GM21786 (cell line): ENCODE measurements around the gene EP300.
"Not testable (repeated sequence)": the region's sequence is repeated elsewhere in the genome, so short reads cannot be mapped to it uniquely, and the experiment has no call there.

Experiments
- ATAC-seq: cut with Tn5 transposase; IDR thresholded peaks from one replicate; pipeline ENCODE4 v1.9.1; 2021; ENCODE audit not compliant: unreplicated experiment

EP300 gene

GRCh38 chr22:41078931-41079330 is 13.5 kb upstream of the EP300 start:
- no peak for ATAC-seq

- no peak for ATAC-seq
Observed at GRCh38 chr22:41085842-41086241, 6.5 kb upstream of the EP300 start.

- ATAC-seq: peak; percentile 73
Observed at GRCh38 chr22:41091132-41092022, 1.0 kb upstream of the EP300 start.

- no peak for ATAC-seq
Observed at GRCh38 chr22:41092847-41093411, 537 bp downstream of the EP300 start.

GRCh38 chr22:41094041-41094593 is 1.7 kb downstream of the EP300 start:
- no peak for ATAC-seq

GRCh38 chr22:41096391-41096790 is 4.0 kb downstream of the EP300 start:
- no peak for ATAC-seq

GRCh38 chr22:41096841-41097240 is 4.4 kb downstream of the EP300 start:
- no peak for ATAC-seq

GRCh38 chr22:41099036-41099435 is 6.6 kb downstream of the EP300 start:
- no peak for ATAC-seq

GRCh38 chr22:41106122-41106968 is 14.0 kb downstream of the EP300 start:
- ATAC-seq: no peak

GRCh38 chr22:41106969-41107325 is 14.6 kb downstream of the EP300 start:
- not testable (repeated sequence) for ATAC-seq

- ATAC-seq: no peak
Observed at GRCh38 chr22:41110968-41111367, 18.6 kb downstream of the EP300 start.

GRCh38 chr22:41116342-41116741 is 23.9 kb downstream of the EP300 start:
- ATAC-seq: no peak

- ATAC-seq: no peak
Observed at GRCh38 chr22:41117127-41117965, 25.0 kb downstream of the EP300 start.

GRCh38 chr22:41123151-41123550 is 30.8 kb downstream of the EP300 start:
- ATAC-seq: no peak

- ATAC-seq: no peak
Observed at GRCh38 chr22:41124086-41124485, 31.7 kb downstream of the EP300 start.

GRCh38 chr22:41127451-41127850 is 35.1 kb downstream of the EP300 start:
- no peak for ATAC-seq

- ATAC-seq: no peak
Observed at GRCh38 chr22:41128606-41129005, 36.2 kb downstream of the EP300 start.

GRCh38 chr22:41132550-41132949 is 40.2 kb downstream of the EP300 start:
- no peak for ATAC-seq

- no peak for ATAC-seq
Observed at GRCh38 chr22:41140365-41140957, 48.1 kb downstream of the EP300 start.

- not testable (repeated sequence) for ATAC-seq
Observed at GRCh38 chr22:41145921-41146320, 53.5 kb downstream of the EP300 start.
